OCI-LY1 (cell line): ENCODE data around the gene NKX2-8.
"Not testable (repeated sequence)": the region's sequence is repeated elsewhere in the genome, so short reads cannot be mapped to it uniquely, and the experiment has no call there.

Source experiments
- H2AFZ ChIP-seq: fragments of 200-600 bp; sonication (generic), shearing (Covaris generic); 2 replicates; pipeline ENCODE4 v1.6.0; 2014; ENCODE audit warnings: antibody characterized with exemption, mild to moderate bottlenecking, low read length
- H3F3A ChIP-seq: fragments of 200-600 bp; sonication (generic), shearing (Covaris generic); 2 replicates; pipeline ENCODE4 v1.6.0; 2014; ENCODE audit warnings: mild to moderate bottlenecking, antibody characterized with exemption, low read length, moderate library complexity; ENCODE audit not compliant: insufficient read depth
- H3K27ac ChIP-seq: fragments of 200-600 bp; sonication (generic); 2 replicates; pipeline ENCODE4 v1.5.1; 2014; ENCODE audit warnings: low read length, mixed run types, mild to moderate bottlenecking, low read depth; ENCODE audit not compliant: poor library complexity, severe bottlenecking
- H3K27me3 ChIP-seq: fragments of 200-600 bp; sonication (generic); 2 replicates; pipeline ENCODE4 v1.6.0; 2014; ENCODE audit warnings: antibody characterized with exemption, mild to moderate bottlenecking, low read length, moderate library complexity; ENCODE audit not compliant: insufficient read depth
- H3K36me3 ChIP-seq: fragments of 200-600 bp; sonication (generic); 2 replicates; pipeline ENCODE4 v1.6.1; 2014; ENCODE audit warnings: mild to moderate bottlenecking, antibody characterized with exemption, low read length, moderate library complexity, mixed read lengths; ENCODE audit not compliant: insufficient read depth
- H3K4me1 ChIP-seq: fragments of 200-600 bp; sonication (generic); 2 replicates; pipeline ENCODE4 v1.5.1; 2014; ENCODE audit warnings: mild to moderate bottlenecking, low read length, moderate library complexity; ENCODE audit not compliant: insufficient read depth, severe bottlenecking
- H3K4me2 ChIP-seq: fragments of 200-600 bp; sonication (generic), shearing (Covaris generic); 2 replicates; pipeline ENCODE4 v1.6.1; 2014; ENCODE audit warnings: low read length
- H3K4me3 ChIP-seq: fragments of 200-600 bp; sonication (generic); 2 replicates; pipeline ENCODE4 v1.5.1; 2014; ENCODE audit warnings: low read length, low read depth, mild to moderate bottlenecking, mixed read lengths; ENCODE audit not compliant: poor library complexity, severe bottlenecking
- H3K79me2 ChIP-seq: fragments of 200-600 bp; shearing (Covaris generic); 2 replicates; pipeline ENCODE4 v1.6.1; 2016; ENCODE audit warnings: mixed run types, low read length, mixed read lengths; ENCODE audit not compliant: insufficient read depth
- H3K9ac ChIP-seq: fragments of 200-600 bp; sonication (generic), shearing (Covaris generic); 2 replicates; pipeline ENCODE4 v1.6.1; 2014; ENCODE audit warnings: mild to moderate bottlenecking, low read length, mixed read lengths
- H3K9me2 ChIP-seq: fragments of 200-600 bp; sonication (generic), shearing (Covaris generic); 2 replicates; pipeline ENCODE4 v1.6.1; 2014; ENCODE audit warnings: low read depth, mild to moderate bottlenecking, low read length, mixed read lengths
- H3K9me3 ChIP-seq: fragments of 200-600 bp; shearing (Covaris generic); 2 replicates; pipeline ENCODE4 v1.6.1; 2014; ENCODE audit warnings: low read length, mixed read lengths
- H4K20me1 ChIP-seq: fragments of 200-600 bp; sonication (generic), shearing (Covaris generic); 2 replicates; pipeline ENCODE4 v1.6.0; 2016; ENCODE audit warnings: mild to moderate bottlenecking, low read length; ENCODE audit not compliant: insufficient read depth
- CTCF ChIP-seq: fragments of 200-600 bp; sonication (generic), shearing (Covaris generic); IDR thresholded peaks from 2 replicates; pipeline ENCODE4 v1.5.1; 2017; ENCODE audit warnings: mild to moderate bottlenecking, antibody characterized with exemption, low read length, moderate library complexity, mixed read lengths
- EZH2 ChIP-seq: fragments of 200-600 bp; sonication (generic), shearing (Covaris generic); IDR thresholded peaks from 2 replicates; pipeline ENCODE4 v1.8.0; 2017; ENCODE audit warnings: borderline replicate concordance, mixed run types, mild to moderate bottlenecking, antibody characterized with exemption, low read length, moderate library complexity, mixed read lengths

NKX2-8 gene

DNA sequence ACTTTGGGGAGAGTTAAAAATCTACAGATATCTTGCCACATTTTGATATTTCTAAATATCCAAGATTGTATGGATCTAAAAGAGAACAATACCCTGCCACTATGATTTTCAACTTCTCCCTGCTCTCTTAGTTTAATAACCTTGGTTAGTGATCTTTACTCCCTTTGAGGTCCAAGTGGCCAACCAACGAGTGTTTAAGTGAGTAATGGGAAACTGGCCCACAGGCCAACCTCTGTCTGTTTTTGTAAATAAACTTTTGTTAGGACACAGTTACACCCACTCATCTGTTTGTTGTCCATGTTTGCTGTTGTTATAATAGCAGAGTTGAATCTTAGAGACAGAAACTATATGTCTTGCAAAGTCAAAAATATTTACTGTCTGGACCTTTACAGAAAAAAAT is 31.5 kb downstream of the NKX2-8 start:
- no peaks in the 10 kb centered on the region for H3K4me1 ChIP-seq

DNA sequence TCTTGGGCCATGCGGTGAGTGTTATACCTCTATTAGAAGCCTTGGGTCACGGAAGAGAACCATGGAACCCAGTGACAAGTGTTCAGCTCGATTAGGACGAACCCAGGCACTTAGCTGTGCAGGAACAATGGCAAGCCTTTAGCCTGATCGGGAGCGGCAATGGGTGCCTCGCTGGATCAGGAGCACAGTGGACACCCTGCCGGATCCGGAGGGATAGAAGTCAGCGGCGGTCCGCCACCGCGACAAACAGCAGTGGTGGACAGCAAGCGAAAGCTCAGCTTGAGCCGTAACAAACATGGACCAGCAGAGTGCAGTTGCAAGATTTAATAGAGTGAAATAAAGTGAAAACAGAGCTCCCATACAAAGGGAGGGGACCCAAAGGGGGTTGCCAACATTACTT is 38.1 kb downstream of the NKX2-8 start:
- not testable (repeated sequence) for H3K4me1 ChIP-seq, H3K4me3 ChIP-seq, H3K36me3 ChIP-seq, H3F3A ChIP-seq, H3K9ac ChIP-seq, H3K27me3 ChIP-seq, H3K27ac ChIP-seq, H3K79me2 ChIP-seq, H4K20me1 ChIP-seq, H3K9me3 ChIP-seq, H3K4me2 ChIP-seq, H3K9me2 ChIP-seq, H2AFZ ChIP-seq

More for the DNA sequence above, 31.5 kb downstream of the NKX2-8 start:
- H3K4me2 ChIP-seq = no peak overlapping the region
- H3K27me3 ChIP-seq = no peaks in the 10 kb centered on the region
- H3K27ac ChIP-seq = no peak overlapping the region
- H4K20me1 ChIP-seq = no peaks in the 10 kb centered on the region
- no peaks in the 10 kb centered on the region for H3K9me3 ChIP-seq
- no peak for TF ChIP-seq CTCF
- TF ChIP-seq EZH2 = no peak
- no peak overlapping the region for H3K4me3 ChIP-seq
- H3K36me3 ChIP-seq = no peaks in the 10 kb centered on the region
- H3K79me2 ChIP-seq = no peaks in the 10 kb centered on the region
- H2AFZ ChIP-seq = no peak overlapping the region
- no peak overlapping the region for H3K9ac ChIP-seq
- H3F3A ChIP-seq = no peaks in the 10 kb centered on the region
- H3K9me2 ChIP-seq = no peaks in the 10 kb centered on the region

GRCh38 chr14:36538051-36538450 is 44.4 kb downstream of the NKX2-8 start:
- Histone ChIP-seq H3K9me2 (no peaks in the 10 kb centered on the region), H3K4me3 (no peak overlapping the region), H2AFZ (no peak overlapping the region), H3F3A (no peaks in the 10 kb centered on the region), H3K9me3 (no peaks in the 10 kb centered on the region), H3K9ac (no peak overlapping the region), H3K27ac (no peak overlapping the region), H3K4me2 (no peak overlapping the region), H4K20me1 (no peaks in the 10 kb centered on the region), H3K27me3 (no peaks in the 10 kb centered on the region), H3K4me1 (no peaks in the 10 kb centered on the region), H3K79me2 (no peaks in the 10 kb centered on the region), H3K36me3 (no peaks in the 10 kb centered on the region)
- TF ChIP-seq EZH2 (no peak), CTCF (no peak)
